PC-3 (cell line): ENCODE data around the gene C5AR2. TPM values are rescaled to one million over a fixed set of nuclear protein-coding genes. Genes with fewer than 3 reads are reported as not detected.
"Not testable (repeated sequence)": the region's sequence is repeated elsewhere in the genome, so short reads cannot be mapped to it uniquely, and the experiment has no call there.

ENCODE experiments used
- ATAC-seq: fragments of 200-7000 bp; cut with Tn5 transposase; 2 replicates; pipeline ENCODE4 v1.9.1; 2020; ENCODE audit warnings: mild to moderate bottlenecking, moderate library complexity
- BruUV-seq: library from RNA; stranded (reverse); fragments of 400-500 nt; replicated peaks from 2 replicates; lab custom pipeline; 2021; lab: Mats Ljungman, UMichigan
- CTCF ChIA-PET: fragments of 300-600 bp; sonication (Branson Sonifier 250); formaldehyde crosslinking; loops from one replicate; lab custom pipeline; 2022; ENCODE audit warnings: antibody characterized with exemption; lab: Charles Lee
- POLR2A ChIA-PET: fragments of 300-600 bp; sonication (Branson Sonifier 250); formaldehyde crosslinking; loops from one replicate; lab custom pipeline; 2022; ENCODE audit warnings: antibody characterized with exemption; ENCODE audit not compliant: unreplicated experiment; lab: Charles Lee
- DNase-seq: peaks from one replicate; pipeline ENCODE4 v3.0.0-alpha.2; 2015
- H2AFZ ChIP-seq: fragments of 300-600 bp; sonication (generic); 2 replicates; pipeline ENCODE4 v1.6.0; 2016; ENCODE audit warnings: antibody characterized with exemption, low read length
- H3F3A ChIP-seq: fragments of 300-600 bp; sonication (generic); one replicate; pipeline ENCODE4 v1.6.0; 2017; ENCODE audit warnings: antibody characterized with exemption, low read length, control low read depth, mild to moderate bottlenecking; ENCODE audit not compliant: unreplicated experiment
- H3K27ac ChIP-seq: fragments of 300-600 bp; sonication (generic); 2 replicates; pipeline ENCODE4 v1.5.1; 2016; ENCODE audit warnings: mild to moderate bottlenecking, low read length
- H3K27me3 ChIP-seq: fragments of 300-600 bp; sonication (generic); 2 replicates; pipeline ENCODE4 v1.6.1; 2016; ENCODE audit warnings: low read length, mixed read lengths
- H3K36me3 ChIP-seq: fragments of 300-600 bp; sonication (generic); 2 replicates; pipeline ENCODE4 v1.6.1; 2016; ENCODE audit warnings: low read depth, mixed run types, low read length, mixed read lengths
- H3K4me1 ChIP-seq: fragments of 300-600 bp; sonication (generic); 2 replicates; pipeline ENCODE4 v1.5.1; 2016; ENCODE audit warnings: low read length; ENCODE audit not compliant: insufficient read depth
- H3K4me2 ChIP-seq: fragments of 300-600 bp; sonication (generic); 2 replicates; pipeline ENCODE4 v1.6.0; 2016; ENCODE audit warnings: low read length
- H3K4me3 ChIP-seq: fragments of 300-600 bp; sonication (generic); 2 replicates; pipeline ENCODE4 v1.5.1; 2016; ENCODE audit warnings: mild to moderate bottlenecking, low read length, mixed read lengths
- H3K79me2 ChIP-seq: fragments of 300-600 bp; sonication (generic); 2 replicates; pipeline ENCODE4 v1.6.1; 2017; ENCODE audit warnings: low read length, mixed read lengths
- H3K9ac ChIP-seq: fragments of 300-600 bp; sonication (generic); 2 replicates; pipeline ENCODE4 v1.6.0; 2016; ENCODE audit warnings: mild to moderate bottlenecking, low read length
- H3K9me2 ChIP-seq: fragments of 300-600 bp; sonication (generic); replicated peaks from 2 replicates; pipeline ENCODE4 v1.6.1; 2016; ENCODE audit warnings: mixed run types, low read length, mixed read lengths
- H3K9me3 ChIP-seq: fragments of 300-600 bp; sonication (generic); 2 replicates; pipeline ENCODE4 v1.6.1; 2016; ENCODE audit warnings: low read length, mixed read lengths
- H4K20me1 ChIP-seq: fragments of 300-600 bp; sonication (generic); 2 replicates; pipeline ENCODE4 v1.6.1; 2016; ENCODE audit warnings: low read length, mixed read lengths
- CTCF ChIP-seq: fragments of 300-600 bp; sonication (generic); conservative IDR thresholded peaks from 2 replicates; pipeline ENCODE4 v1.5.1; 2017; ENCODE audit warnings: antibody characterized with exemption, low read depth, mild to moderate bottlenecking, low read length
- EZH2 ChIP-seq: fragments of 300-600 bp; sonication (generic); IDR thresholded peaks from one replicate; pipeline ENCODE4 v1.6.1; 2017; ENCODE audit warnings: antibody characterized with exemption, mild to moderate bottlenecking, low read length; ENCODE audit not compliant: unreplicated experiment
- EZH2phosphoT487 ChIP-seq: fragments of 300-600 bp; sonication (generic); IDR thresholded peaks from 2 replicates; pipeline ENCODE4 v1.6.1; 2018; ENCODE audit warnings: mild to moderate bottlenecking, antibody characterized with exemption, low read length, borderline replicate concordance
- intact Hi-C: fragments of 100-400 bp; cut with micrococcal nuclease; formaldehyde crosslinking; loops from 2 replicates; pipeline ENCODE4 v1.9.0; 2023
- total RNA-seq: library from RNA; depleted of rRNA; stranded (reverse); fragments of >200 nt; gene quantifications from 2 replicates; pipeline ENCODE4 v1.2.3, GENCODE V29; 2014

Gene C5AR2
- total RNA-seq, 1 experiment from 2014 or later, result not detected

- ATAC-seq (no peak), DNase-seq (no peak)
- H3K27ac ChIP-seq, result no peak overlapping the region
- H3K79me2 ChIP-seq, result no peaks in the 10 kb centered on the region
- H3K9me2 ChIP-seq, result no peaks in the 10 kb centered on the region
- no peak for TF ChIP-seq CTCF
- no peak for TF ChIP-seq EZH2phosphoT487
- TF ChIP-seq EZH2, result no peak
- no peaks in the 10 kb centered on the region for H3K27me3 ChIP-seq
- BruUV-seq, result no TSS peak
- no peak overlapping the region for H3K9ac ChIP-seq
- no peaks in the 10 kb centered on the region for H3F3A ChIP-seq
- no peak overlapping the region for H3K4me3 ChIP-seq
- no peak overlapping the region for H2AFZ ChIP-seq
- H4K20me1 ChIP-seq, result no peaks in the 10 kb centered on the region
- ChIA-PET CTCF (no interaction called here), POLR2A (no interaction called here)
- no peaks in the 10 kb centered on the region for H3K36me3 ChIP-seq
- intact Hi-C loops, result no loop called here
- H3K9me3 ChIP-seq, result no peaks in the 10 kb centered on the region
- no peak overlapping the region for H3K4me2 ChIP-seq
- no peaks in the 10 kb centered on the region for H3K4me1 ChIP-seq
Observed at GRCh38 chr19:47330466-47330869, 1.5 kb upstream of the C5AR2 start.

GRCh38 chr19:47331490-47331889 is 485 bp upstream of the C5AR2 start:
- no peak overlapping the region for H3K27ac ChIP-seq
- POLR2A ChIA-PET, result no interaction called here
- H3K79me2 ChIP-seq, result no peaks in the 10 kb centered on the region
- no peaks in the 10 kb centered on the region for H4K20me1 ChIP-seq
- no peaks in the 10 kb centered on the region for H3F3A ChIP-seq
- intact Hi-C loops, result no loop called here
- no peaks in the 10 kb centered on the region for H3K9me2 ChIP-seq
- no peak overlapping the region for H3K4me3 ChIP-seq
- H3K36me3 ChIP-seq, result no peaks in the 10 kb centered on the region
- H2AFZ ChIP-seq, result no peak overlapping the region
- H3K4me2 ChIP-seq, result no peak overlapping the region
- H3K4me1 ChIP-seq, result no peaks in the 10 kb centered on the region
- H3K9ac ChIP-seq, result no peak overlapping the region
- TF ChIP-seq EZH2phosphoT487 (no peak), EZH2 (no peak), CTCF (no peak)
- H3K27me3 ChIP-seq, result no peaks in the 10 kb centered on the region
- CTCF ChIA-PET, result no interaction called here
- no TSS peak for BruUV-seq
- DNase-seq (no peak), ATAC-seq (no peak)
- H3K9me3 ChIP-seq, result no peaks in the 10 kb centered on the region

GRCh38 chr19:47336765-47337718 is 5.1 kb downstream of the C5AR2 start:
- DNase-seq, H3K4me2 ChIP-seq, H3K36me3 ChIP-seq, H3K27me3 ChIP-seq, H3K79me2 ChIP-seq, H3K9me3 ChIP-seq, H3K9ac ChIP-seq, H3K27ac ChIP-seq, POLR2A ChIA-PET, intact Hi-C loops, H4K20me1 ChIP-seq, H3K4me1 ChIP-seq, H3K9me2 ChIP-seq, H2AFZ ChIP-seq, H3F3A ChIP-seq, CTCF ChIA-PET, BruUV-seq, ATAC-seq, H3K4me3 ChIP-seq: not testable (repeated sequence)
